Left hindlimb (tissue), 1 donor: Measurements from ENCODE around the gene CORO1C.
A peak's percentile ranks its signal among the peaks of the same experiment; 100 is the strongest.
"Not testable (repeated sequence)": the region's sequence is repeated elsewhere in the genome, so short reads cannot be mapped to it uniquely, and the experiment has no call there.

ENCODE experiments used
- DNase-seq: peaks from one replicate; pipeline ENCODE4 v3.0.0-alpha.2; 2018

The CORO1C gene

DNA sequence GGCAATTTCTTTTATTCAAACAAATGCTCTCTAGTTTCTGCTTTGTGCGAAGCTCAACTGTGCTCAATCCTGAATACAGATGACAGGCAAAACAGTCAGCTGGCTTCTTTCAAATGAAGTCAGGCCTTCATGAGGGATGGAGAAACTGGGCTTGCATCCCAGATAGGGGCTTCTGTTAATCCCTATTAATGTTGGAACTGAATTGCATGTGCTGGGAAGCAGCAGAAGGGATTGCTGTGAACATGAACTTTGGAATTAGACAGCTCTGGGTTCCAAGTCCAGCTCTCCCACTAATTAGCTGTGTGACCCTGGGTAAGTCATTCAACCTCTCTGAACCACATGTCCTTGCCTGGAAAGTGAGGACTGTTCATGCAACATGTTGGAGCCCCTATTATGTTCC is 21.1 kb upstream of the CORO1C start:
- peak; percentile 53 for DNase-seq

DNA sequence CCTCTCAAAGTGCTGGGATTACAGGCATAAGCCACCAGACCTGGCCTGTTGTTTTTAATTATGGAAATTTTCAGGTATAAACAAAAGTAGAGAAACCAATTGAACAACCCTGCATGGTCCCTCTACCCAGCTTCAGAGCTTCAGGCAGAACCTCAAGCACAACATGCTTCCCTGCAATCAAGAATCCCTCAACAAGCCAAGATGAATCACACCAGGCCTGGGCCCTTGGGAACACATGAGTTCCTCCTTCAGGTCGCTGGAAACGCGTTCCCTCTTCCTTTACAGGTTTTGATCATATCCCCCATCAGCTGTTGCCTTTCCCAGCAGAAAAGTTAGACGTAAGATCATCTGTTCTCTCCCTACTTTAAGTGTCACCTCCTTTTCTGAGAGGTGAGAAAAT is 20.5 kb upstream of the CORO1C start:
- DNase-seq, result no peak

DNA sequence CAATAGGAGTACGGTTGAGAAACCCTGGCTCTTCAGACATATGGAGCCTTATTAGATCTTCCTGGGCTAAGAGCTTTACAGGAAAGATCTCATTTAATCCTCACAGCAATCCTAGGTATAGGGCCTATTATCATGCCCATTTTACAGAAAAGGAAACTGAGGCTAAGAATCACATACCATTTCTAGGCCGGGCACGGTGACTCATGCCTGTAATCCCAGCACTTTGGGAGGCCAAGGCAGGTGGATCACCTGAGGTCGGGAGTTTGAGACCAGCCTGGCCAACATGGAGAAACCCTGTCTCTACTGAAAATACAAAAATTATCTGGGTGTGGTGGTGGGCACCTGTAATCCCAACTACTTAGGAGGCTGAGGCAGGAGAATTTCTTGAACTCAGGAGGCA is 19.7 kb upstream of the CORO1C start:
- not testable (repeated sequence) for DNase-seq

DNA sequence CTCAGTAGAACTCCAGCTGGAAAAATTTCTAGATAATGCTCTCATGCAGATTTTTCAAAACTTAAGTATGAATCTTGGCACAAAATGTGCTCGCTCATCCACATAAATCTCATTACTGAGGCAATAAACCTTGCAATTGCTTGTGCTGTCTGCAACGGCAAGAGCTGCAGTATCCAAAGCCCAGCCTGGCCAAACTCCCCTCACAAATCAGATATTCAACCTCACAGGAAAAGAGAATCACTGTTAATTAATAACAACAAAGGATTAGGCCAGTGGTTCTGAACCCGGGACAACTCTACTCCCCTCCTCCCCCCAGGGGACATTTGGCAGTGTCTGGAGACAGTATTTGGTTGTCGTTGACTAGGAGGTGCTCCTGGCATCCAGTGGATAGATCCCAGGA is 19.2 kb upstream of the CORO1C start:
- no peak for DNase-seq

DNA sequence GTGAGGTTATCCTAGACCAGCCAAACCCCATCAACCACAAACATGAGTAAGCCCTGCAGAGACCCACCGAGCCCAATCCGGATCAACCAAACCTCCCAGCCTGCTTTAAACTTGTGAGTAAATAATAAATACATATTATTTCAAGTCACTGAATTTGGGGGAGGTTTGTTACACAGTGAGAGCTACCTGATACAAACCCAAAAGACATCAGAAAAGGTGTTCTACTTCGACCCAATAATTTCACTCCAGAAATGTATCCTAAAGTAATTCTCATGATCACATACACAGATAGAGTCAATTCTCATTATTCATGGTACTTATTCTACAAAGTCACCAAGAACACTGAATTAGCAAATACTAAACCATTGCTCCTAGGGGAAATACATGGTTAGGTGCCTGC is 16.2 kb upstream of the CORO1C start:
- DNase-seq, result no peak

GRCh38 chr12:108745641-108746040 is 14.3 kb upstream of the CORO1C start:
- DNase-seq, result no peak

- no peak for DNase-seq
These were observed 12.9 kb upstream of the CORO1C start for GRCh38 chr12:108744021-108744897.

- DNase-seq, result no peak
These were observed 6.9 kb upstream of the CORO1C start for GRCh38 chr12:108738170-108738569.

- DNase-seq, result no peak
These were observed 4.5 kb upstream of the CORO1C start for GRCh38 chr12:108735855-108736254.

DNA sequence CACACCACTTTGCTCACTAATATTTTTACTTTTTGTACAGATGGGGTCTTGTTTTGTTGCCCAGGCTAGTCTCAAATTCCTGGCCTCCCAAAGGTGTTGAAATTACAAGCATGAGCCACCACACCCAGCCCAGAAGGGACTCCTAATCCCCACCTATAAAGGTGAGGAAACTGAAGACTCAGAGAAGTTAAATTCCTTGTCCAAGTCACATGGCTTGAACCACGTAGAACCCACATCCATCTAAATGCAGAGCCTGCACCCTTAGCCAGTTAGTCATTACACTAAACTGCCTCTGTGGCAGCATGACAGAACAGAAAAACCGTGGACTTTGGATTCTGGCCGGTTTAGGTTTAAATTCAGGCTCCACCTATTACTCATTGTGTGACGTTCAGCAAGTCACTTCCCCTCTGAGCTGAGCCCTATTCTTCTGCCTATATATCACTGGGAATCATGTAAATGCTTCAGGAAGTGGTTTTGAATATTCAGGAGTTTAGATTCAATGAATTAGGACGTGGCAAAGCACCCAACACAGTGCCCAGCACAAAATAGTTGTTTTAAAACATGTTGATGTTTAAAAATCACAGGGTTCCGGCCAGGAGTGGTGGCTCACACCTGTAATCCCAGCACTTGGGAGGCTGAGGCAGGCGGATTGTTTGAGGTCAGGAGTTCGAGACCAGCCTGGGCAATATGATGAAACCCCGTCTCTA is 3.0 kb upstream of the CORO1C start:
- DNase-seq, result peak; percentile 60

DNA sequence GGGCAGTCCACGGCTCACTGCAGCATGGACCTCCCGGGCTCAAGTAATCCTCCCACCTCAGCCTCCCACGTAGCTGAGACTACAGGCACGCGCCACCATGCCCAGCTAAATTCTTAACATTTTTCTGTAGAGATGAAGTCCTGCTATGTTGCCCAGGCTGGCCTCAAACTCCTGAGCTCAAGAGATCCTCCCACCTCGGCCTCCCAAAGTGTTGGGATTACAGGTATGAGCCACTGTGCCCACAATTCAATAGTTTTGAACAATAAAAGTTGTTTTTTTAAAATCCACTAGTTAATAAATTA is 1.9 kb upstream of the CORO1C start:
- DNase-seq, result not testable (repeated sequence)

DNA sequence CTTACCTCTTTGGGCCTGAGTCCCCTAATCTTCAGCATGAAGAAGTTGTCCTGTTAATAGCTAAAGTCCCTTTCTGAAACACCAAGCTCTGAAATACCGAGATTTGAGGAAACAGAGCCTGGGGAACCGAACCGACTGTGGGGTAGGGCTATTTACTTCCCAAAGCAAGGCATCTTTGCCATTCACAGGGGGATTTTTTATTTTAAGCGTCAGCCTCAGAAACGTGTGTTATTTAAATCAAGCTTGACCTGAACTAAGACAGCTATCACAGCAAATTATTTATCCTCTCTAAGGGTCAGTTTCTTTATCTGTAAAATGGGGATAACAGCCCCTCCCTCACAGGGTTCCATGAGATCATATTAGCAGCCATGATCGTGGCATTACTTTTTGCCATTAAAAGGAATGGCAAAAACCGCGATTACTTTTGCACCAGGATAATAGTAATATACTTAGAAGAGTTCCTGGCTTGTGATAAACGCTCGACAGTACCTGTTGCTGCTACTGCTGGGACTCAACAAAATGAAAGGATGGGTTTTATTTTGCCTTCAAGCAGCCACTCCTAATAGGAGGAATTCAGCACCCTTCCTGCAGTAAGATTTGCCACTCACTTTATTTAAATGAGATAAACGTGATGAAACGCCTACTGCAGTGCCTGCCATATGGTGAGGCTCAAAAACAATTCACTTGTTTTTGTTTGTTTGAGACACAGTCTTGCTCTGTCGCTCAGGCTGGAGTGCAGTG is 1.3 kb upstream of the CORO1C start:
- DNase-seq, result no peak

GRCh38 chr12:108731866-108732461 is 646 bp upstream of the CORO1C start:
- DNase-seq, result peak; percentile 98

GRCh38 chr12:108730365-108731104 is 783 bp downstream of the CORO1C start:
- DNase-seq, result peak; percentile 84

DNA sequence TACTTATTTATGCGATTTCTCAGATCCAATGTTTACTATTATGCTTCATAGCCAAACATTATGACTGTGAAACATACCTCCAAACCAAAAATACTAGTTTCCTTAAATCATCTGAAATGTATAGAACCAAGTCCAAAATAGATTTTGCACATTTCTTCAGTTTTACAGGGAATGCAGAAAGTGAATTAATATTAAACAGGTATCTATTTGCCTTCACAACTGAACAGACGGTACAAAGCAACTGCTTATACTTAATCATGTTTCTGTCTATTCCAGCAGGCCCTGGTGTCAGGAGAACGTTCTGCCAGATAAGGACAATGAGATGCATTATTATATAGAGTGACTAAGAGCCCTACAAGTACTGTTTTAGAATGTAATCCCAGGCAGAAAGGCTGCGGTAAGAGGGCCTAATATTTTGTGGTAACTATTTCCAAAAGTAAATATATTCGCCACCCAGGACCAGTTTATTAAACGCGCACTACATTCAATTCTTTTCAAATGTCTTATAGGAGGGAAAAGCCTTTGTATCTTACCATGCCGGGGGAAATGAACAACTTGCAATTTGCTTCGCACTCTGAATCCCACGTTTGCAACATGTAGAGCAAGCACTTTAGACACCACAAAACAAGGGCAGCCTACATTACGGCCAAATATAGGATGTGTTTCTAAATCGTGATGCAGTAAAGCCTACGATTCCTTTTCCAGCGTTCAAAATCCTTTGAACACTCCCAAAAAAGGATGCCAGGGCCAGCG is 1.5 kb downstream of the CORO1C start:
- DNase-seq, result no peak

- DNase-seq, result no peak
These were observed 2.3 kb downstream of the CORO1C start for GRCh38 chr12:108728820-108729611.

DNA sequence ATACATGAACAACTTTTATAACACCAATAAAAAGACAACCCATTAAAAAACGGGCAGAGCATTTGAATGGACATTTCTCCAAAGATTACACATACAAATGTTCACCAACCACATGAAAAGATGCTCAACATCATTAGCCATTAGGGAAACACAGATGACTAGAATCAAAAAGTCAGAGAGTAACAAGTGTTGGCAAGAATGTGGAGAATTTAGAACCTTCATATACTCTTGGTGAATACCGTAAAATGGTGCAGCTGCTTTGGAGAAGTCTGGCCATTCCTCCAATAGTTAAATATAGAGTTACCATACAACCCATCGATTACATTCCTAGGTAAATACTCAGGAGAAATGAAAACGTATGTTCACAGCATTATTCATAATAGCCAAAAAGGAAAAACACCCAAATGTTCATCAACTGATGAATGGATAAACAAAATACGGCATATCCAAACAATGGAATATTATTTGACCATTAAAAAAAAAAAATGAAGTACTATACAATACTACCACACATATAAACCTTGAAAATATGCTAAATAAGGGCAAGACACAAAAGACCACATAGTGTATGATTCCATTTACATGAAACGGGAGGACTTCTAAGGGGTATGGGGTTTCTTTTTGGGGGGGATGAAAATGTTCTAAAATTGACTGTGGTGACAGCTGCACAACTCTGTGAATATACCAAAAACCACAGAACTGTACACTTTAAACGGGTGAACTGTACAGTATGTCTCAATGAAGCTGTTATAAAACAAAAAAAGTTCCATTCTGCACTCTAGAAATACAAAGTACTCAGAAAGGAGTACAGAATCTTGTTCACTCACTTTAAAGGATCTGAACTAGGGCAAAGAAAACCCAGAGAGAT is 3.2 kb downstream of the CORO1C start:
- no peak for DNase-seq

GRCh38 chr12:108727161-108727560 is 4.2 kb downstream of the CORO1C start:
- DNase-seq, result no peak

- no peak for DNase-seq
These were observed 6.5 kb downstream of the CORO1C start for GRCh38 chr12:108724890-108725151.
